ENCODE data around the gene DTX4.

Gene DTX4

DNA sequence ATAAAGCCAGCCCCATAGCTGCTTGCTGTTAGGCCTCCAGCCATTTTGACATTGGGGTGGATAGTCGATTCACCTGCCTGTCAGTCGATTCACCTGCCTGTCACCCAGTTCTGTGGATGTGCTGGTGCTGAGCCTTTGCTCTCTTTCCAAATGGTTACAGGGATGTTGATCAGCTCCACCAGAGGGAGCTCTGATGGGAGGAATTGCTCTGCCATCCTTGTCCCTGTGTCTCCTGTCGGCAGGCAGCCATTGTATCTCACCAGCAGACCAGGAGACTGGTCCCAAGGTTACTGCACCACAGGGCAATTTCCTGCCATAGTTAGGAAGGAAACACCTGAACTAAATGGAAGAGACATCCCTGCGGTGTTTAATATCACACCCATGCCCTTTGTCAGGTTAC lies 34.7 kb downstream of the DTX4 start:
- 81% methylated on average over 4 of the region's 4 CpGs for WGBS
- peaks cover 31% of the 10 kb centered on the region for H3K36me3 ChIP-seq (ENCODE audit: insufficient read depth, low read length)

DNA sequence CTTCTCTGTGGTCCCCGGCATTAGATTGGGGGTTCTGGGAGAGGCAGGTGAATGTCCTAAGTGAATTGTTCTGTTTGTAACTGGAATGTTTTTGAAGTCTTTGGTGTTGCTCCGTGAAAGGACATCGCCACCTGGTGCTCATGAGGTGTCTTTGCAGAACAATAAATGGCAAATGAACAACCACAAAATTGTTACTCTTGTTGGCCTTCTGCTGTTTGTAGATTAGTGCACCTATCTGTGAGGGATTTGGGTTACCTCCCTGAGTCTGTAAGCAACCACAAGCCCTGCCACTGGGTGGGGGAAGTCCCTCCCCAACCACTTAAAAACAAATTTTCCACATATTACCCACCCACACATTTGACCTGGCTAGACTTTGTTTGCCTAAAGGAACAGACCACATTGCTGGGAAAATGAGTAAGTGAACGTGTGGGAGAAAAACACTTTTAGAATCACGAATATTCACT lies 36.1 kb downstream of the DTX4 start:
- no peak overlapping the region for H3K27ac ChIP-seq (ENCODE audit: low read depth, low read length)
- H3K4me3 ChIP-seq (ENCODE audit: low read length), result no peak overlapping the region
- H3K9me3 ChIP-seq (ENCODE audit: insufficient read depth, low read depth, low read length), result no peaks in the 10 kb centered on the region
- 57% methylated on average over 5 of the region's 5 CpGs for WGBS
- H3K9ac ChIP-seq (ENCODE audit: low read depth, low read length), result no peak overlapping the region
- peaks cover 19% of the 10 kb centered on the region for H3K36me3 ChIP-seq (ENCODE audit: insufficient read depth, low read length)
- H3K4me1 ChIP-seq (ENCODE audit: insufficient read depth, low read length), result peaks cover 4% of the 10 kb centered on the region; the same call in 1 of the 2 replicates
- no peaks in the 10 kb centered on the region for H3K27me3 ChIP-seq (ENCODE audit: insufficient read depth, low read length)

More for the DNA sequence above, 34.7 kb downstream of the DTX4 start:
- Histone ChIP-seq H3K4me1 (ENCODE audit: insufficient read depth, low read length) (peaks cover 4% of the 10 kb centered on the region; the same call in 1 of the 2 replicates), H3K27me3 (ENCODE audit: insufficient read depth, low read length) (no peaks in the 10 kb centered on the region), H3K27ac (ENCODE audit: low read depth, low read length) (no peak overlapping the region), H3K9ac (ENCODE audit: low read depth, low read length) (no peak overlapping the region), H3K4me3 (ENCODE audit: low read length) (no peak overlapping the region), H3K9me3 (ENCODE audit: insufficient read depth, low read depth, low read length) (no peaks in the 10 kb centered on the region)

DNA sequence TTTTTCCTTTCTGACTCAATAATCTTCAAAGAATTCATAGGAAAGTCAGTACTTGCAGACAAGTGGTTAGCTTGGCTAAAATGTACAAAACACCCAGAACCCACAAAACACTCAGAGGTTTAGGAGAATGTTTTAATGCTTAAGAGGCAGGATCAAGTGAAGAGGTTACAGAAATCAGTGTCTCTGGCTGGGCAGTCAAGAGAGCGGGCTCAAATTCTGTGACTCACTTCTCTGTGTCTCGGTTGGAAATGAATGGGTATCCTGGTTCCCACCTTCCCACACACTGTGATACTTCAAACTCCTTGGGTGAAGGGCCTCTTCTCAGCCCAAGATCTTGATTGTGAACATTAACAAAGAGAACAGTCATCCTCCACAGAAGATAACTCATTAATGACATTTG lies 37.0 kb downstream of the DTX4 start:
- no peaks in the 10 kb centered on the region for H3K9me3 ChIP-seq (ENCODE audit: insufficient read depth, low read depth, low read length)
- H3K4me3 ChIP-seq (ENCODE audit: low read length), result no peak overlapping the region
- H3K9ac ChIP-seq (ENCODE audit: low read depth, low read length), result no peak overlapping the region
- H3K27ac ChIP-seq (ENCODE audit: low read depth, low read length), result no peak overlapping the region
- no peaks in the 10 kb centered on the region for H3K27me3 ChIP-seq (ENCODE audit: insufficient read depth, low read length)
- peaks cover 13% of the 10 kb centered on the region for H3K36me3 ChIP-seq (ENCODE audit: insufficient read depth, low read length)
- peaks cover 4% of the 10 kb centered on the region; the same call in 1 of the 2 replicates for H3K4me1 ChIP-seq (ENCODE audit: insufficient read depth, low read length)
- WGBS, result 70% methylated on average over 2 of the region's 2 CpGs

DNA sequence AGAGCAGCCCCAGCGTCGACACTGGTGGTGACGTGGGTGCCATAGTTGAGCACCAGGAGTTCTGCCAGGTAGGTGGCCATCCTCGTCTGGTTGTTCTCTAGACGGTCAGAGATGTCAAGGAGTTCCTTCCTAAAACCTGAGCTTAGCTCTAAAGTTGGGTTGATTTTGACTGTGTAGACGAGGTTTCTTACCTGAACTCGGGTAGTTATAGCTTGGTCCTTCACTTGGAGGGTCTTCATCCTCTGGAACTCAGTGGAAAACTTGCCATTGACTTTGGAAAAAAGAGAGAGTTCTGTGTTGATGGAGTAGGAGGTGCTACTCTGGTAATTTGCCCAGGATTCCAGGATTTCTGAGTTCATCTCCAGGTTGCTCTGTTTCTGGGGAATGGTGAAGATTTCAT lies 40.3 kb downstream of the DTX4 start:
- no peaks in the 10 kb centered on the region for H3K27me3 ChIP-seq (ENCODE audit: insufficient read depth, low read length)
- peaks cover 4% of the 10 kb centered on the region; the same call in 1 of the 2 replicates for H3K4me1 ChIP-seq (ENCODE audit: insufficient read depth, low read length)
- H3K9me3 ChIP-seq (ENCODE audit: insufficient read depth, low read depth, low read length), result no peaks in the 10 kb centered on the region
- WGBS, result 94% methylated on average over 7 of the region's 7 CpGs
- no peak overlapping the region for H3K27ac ChIP-seq (ENCODE audit: low read depth, low read length)
- H3K36me3 ChIP-seq (ENCODE audit: insufficient read depth, low read length), result no peaks in the 10 kb centered on the region
- no peak overlapping the region for H3K4me3 ChIP-seq (ENCODE audit: low read length)
- no peak overlapping the region for H3K9ac ChIP-seq (ENCODE audit: low read depth, low read length)

DNA sequence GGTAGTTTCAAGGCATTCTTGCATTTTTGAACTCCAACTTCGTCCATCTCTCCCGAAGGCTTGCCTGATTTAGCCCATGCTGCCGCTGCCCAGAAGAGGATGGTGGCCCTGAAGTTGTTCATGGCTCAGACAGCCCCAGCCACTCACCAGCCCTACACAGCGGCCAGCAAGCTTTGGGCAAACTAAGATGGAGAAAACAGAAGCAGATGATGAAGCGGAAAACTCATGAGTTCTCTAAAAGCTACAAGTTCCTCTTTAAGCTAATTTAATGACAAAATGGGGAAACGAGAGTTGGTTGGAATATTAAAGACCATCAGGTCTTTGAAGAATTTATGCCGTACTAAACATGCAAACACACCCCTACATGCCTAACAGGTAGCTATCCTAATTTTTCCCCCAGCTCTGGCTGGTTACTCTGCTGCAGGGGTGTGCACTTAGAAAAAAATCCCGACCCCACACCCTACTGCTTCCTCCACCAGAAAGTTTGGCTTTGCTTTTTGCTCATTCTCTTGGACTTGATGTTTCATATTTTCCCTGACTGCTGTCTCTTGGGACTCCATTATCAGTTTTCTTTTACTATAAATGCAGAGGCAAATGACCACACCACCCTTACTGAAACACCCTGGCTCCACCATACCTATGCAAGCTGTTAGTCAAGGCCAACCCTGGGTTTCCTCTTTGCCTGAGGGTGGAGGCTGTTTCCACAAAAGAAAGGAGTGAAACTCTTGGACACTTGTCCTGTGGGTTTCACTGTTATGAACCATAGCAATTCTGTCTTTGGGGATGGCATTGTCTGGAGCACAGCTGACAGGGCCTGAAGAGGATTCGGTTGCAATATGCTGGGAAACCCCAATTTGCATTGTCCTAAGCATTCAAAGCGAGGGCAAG lies 41.1 kb downstream of the DTX4 start, which contains the start of gene MPEG1:
Gene MPEG1, minus strand, starts transcription at position 184 of the 888 bp plus-strand sequence. Its CDS starts 62 bp downstream, at position 122.
- 90% methylated on average over 9 of the region's 10 CpGs for WGBS
- Histone ChIP-seq H3K27ac (ENCODE audit: low read depth, low read length) (no peak within 1 kb of the TSS), H3K4me1 (ENCODE audit: insufficient read depth, low read length) (peaks cover 4% of the 10 kb centered on the region; the same call in 1 of the 2 replicates), H3K36me3 (ENCODE audit: insufficient read depth, low read length) (no peaks in the 10 kb centered on the region), H3K4me3 (ENCODE audit: low read length) (no peak within 1 kb of the TSS), H3K9me3 (ENCODE audit: insufficient read depth, low read depth, low read length) (no peaks in the 10 kb centered on the region), H3K27me3 (ENCODE audit: insufficient read depth, low read length) (no peaks in the 10 kb centered on the region), H3K9ac (ENCODE audit: low read depth, low read length) (no peak within 1 kb of the TSS)

DNA sequence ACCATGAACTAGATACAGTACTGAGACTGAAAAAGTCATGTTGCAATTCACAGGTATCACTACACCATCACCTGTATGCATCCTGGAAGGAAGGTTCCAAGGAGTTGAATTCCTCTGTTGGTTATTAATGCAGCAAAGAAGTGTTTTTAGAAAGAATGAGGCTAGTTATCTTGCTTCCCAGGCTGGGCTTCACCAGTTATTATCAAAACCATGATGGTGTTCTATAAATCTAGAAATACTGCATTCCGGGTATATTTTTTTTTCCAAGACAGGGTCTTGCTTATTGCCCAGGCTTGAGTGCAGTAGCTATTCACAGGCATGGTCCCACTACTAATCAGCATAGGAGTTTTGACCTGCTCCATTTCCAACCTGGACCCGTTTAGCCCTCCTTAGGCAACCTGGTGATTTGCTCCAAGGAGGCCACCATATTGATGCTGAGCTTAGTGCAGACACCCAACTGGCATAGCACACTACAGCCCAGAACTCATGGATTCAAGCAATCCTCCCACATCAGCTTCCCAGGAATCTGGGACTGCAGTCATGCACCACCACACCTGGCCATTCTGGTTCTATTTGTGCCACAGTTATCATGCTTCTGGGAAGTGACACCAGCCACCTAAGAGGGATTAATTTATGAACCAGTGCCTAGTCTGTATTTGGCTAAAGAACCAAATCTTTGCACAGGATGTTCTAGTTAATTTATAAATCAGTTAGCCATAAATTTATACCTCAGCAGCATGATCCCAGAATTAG lies 42.4 kb downstream of the DTX4 start:
- 94% methylated on average over 2 of the region's 2 CpGs for WGBS
- Histone ChIP-seq H3K27ac (ENCODE audit: low read depth, low read length) (no peak overlapping the region), H3K36me3 (ENCODE audit: insufficient read depth, low read length) (no peaks in the 10 kb centered on the region), H3K27me3 (ENCODE audit: insufficient read depth, low read length) (no peaks in the 10 kb centered on the region), H3K9me3 (ENCODE audit: insufficient read depth, low read depth, low read length) (no peaks in the 10 kb centered on the region), H3K4me1 (ENCODE audit: insufficient read depth, low read length) (no peaks in the 10 kb centered on the region; the same call in 1 of the 2 replicates), H3K4me3 (ENCODE audit: low read length) (no peak overlapping the region), H3K9ac (ENCODE audit: low read depth, low read length) (no peak overlapping the region)

DNA sequence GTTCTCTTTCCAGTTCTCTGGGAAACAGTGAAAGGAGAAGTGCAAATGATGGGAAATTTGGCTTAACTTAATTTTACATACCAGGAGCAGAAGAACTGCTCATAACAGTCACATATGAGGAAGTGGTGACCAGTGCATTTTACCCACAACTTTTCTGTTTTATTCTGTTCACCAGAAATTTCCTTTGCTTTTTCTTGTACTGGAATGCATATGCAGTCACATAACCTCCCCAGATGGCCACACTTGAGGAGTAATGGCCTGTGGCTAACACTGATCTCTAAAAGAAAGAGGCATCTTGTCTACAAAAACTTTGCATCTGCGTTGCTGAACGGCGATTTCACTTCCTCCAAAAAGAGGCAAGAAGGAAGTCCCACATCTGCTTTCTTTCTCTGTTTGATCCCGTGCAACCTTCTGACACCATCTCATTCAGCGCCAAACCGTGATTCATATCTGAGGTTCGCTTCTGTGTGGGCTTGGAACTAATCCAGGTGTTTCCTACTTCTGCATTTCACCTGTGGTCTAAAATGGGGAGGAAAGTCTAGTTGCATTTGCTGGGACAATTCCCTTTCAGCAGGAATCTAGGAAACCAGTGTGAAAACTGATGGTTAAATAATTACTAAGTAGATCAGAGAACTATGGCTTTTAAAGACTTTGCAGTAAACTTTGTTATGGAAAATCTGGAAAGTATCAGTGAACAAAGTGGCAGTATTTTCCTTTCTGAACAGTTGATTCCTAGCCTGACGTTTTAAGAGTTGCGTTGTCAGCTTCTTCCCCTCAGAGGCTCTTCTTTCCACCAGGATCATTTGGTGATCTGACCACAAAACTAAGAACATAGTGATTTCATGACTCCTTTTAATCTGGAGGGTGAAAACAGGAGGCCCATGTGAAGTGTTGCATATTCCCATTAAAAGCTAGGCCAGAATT lies 45.0 kb downstream of the DTX4 start:
- WGBS, result 91% methylated on average over 9 of the region's 9 CpGs
- Histone ChIP-seq H3K9ac (ENCODE audit: low read depth, low read length) (no peak overlapping the region), H3K9me3 (ENCODE audit: insufficient read depth, low read depth, low read length) (no peaks in the 10 kb centered on the region), H3K36me3 (ENCODE audit: insufficient read depth, low read length) (no peaks in the 10 kb centered on the region), H3K27me3 (ENCODE audit: insufficient read depth, low read length) (no peaks in the 10 kb centered on the region), H3K27ac (ENCODE audit: low read depth, low read length) (no peak overlapping the region), H3K4me1 (ENCODE audit: insufficient read depth, low read length) (no peaks in the 10 kb centered on the region), H3K4me3 (ENCODE audit: low read length) (no peak overlapping the region)

DNA sequence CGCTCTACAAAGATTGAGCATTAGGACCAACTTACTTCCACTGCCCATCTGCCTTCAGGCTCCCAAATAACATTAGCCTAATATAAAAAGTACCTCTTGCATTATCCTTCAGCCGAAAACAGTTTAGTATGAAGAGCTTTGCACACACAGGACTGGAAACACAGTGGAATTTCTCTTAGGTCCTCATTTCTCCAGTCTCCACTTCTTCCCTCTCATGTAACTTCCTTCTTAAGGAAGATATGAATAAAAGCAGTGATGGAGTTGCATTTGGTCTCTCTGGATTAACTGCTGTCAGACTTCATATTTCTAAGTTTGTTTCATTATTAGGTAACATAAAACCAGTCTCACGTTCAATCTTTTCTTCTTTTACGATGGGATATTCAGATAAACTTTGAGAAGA lies 46.4 kb downstream of the DTX4 start:
- no peak overlapping the region for H3K27ac ChIP-seq (ENCODE audit: low read depth, low read length)
- H3K36me3 ChIP-seq (ENCODE audit: insufficient read depth, low read length), result no peaks in the 10 kb centered on the region
- H3K9me3 ChIP-seq (ENCODE audit: insufficient read depth, low read depth, low read length), result no peaks in the 10 kb centered on the region
- 87% methylated on average over 4 of the region's 4 CpGs for WGBS
- H3K4me1 ChIP-seq (ENCODE audit: insufficient read depth, low read length), result no peaks in the 10 kb centered on the region
- H3K9ac ChIP-seq (ENCODE audit: low read depth, low read length), result no peak overlapping the region
- no peak overlapping the region for H3K4me3 ChIP-seq (ENCODE audit: low read length)
- H3K27me3 ChIP-seq (ENCODE audit: insufficient read depth, low read length), result no peaks in the 10 kb centered on the region

DNA sequence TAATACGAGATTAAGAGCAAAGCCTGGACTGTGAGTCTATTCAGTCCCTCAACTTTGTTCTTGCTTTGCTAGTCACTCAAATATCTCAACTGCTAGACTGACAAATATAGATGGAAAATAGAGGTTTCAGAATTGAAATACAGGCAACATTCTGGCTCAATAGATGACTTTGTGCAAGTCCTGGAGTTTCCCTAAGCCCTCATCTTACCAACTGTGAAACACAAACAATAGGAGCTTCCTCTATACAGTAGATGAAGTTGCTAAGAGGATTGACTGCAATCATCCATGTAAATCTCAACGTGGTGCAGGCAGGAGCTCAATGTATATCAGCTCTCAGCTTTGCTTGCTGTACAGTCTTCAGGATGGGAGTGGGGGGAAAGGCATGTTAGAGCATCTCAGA lies 47.0 kb downstream of the DTX4 start:
- Histone ChIP-seq H3K4me1 (ENCODE audit: insufficient read depth, low read length) (no peaks in the 10 kb centered on the region), H3K4me3 (ENCODE audit: low read length) (no peak overlapping the region), H3K9me3 (ENCODE audit: insufficient read depth, low read depth, low read length) (no peaks in the 10 kb centered on the region), H3K27ac (ENCODE audit: low read depth, low read length) (no peak overlapping the region), H3K9ac (ENCODE audit: low read depth, low read length) (no peak overlapping the region), H3K36me3 (ENCODE audit: insufficient read depth, low read length) (no peaks in the 10 kb centered on the region), H3K27me3 (ENCODE audit: insufficient read depth, low read length) (no peaks in the 10 kb centered on the region)
- 34% methylated on average over 2 of the region's 2 CpGs for WGBS

DNA sequence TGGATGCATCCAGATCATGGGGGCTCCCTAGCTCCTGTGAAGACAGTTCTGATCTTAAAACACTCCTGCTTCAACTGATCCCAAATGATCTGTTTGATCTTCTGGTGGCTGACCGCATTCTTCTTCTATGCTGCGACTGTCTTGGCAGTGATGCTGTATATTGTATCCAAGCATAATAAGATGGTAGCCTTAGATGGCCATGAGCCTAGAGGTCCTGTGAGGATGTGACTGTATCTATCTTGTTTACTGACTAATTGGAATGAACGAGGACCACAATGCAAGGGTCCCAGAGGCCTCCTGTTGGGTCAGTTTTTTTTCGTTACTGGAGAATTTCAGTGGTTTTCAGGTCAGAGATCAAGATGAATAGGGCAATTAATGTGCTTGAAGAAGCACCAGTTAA lies 47.9 kb downstream of the DTX4 start:
- no peaks in the 10 kb centered on the region for H3K4me1 ChIP-seq (ENCODE audit: insufficient read depth, low read length)

More for the DNA sequence above, 47.9 kb downstream of the DTX4 start:
- WGBS, result 89% methylated on average over 4 of the region's 4 CpGs
- Histone ChIP-seq H3K27me3 (ENCODE audit: insufficient read depth, low read length) (no peaks in the 10 kb centered on the region), H3K36me3 (ENCODE audit: insufficient read depth, low read length) (no peaks in the 10 kb centered on the region), H3K9ac (ENCODE audit: low read depth, low read length) (no peak overlapping the region), H3K27ac (ENCODE audit: low read depth, low read length) (no peak overlapping the region), H3K4me3 (ENCODE audit: low read length) (no peak overlapping the region), H3K9me3 (ENCODE audit: insufficient read depth, low read depth, low read length) (no peaks in the 10 kb centered on the region)
